Naive B cell (primary cell): ENCODE data around the gene NRG3. TPM values are rescaled to one million over a fixed set of nuclear protein-coding genes. Genes with fewer than 3 reads are reported as not detected.

Source experiments
- ATAC-seq, 2 donors: fragments of 150-1000 bp; cut with Tn5 transposase; 2 replicates each; pipeline ENCODE4 v1.10.0; 2021; ENCODE audit warnings: low read depth in 2 of 2, mild to moderate bottlenecking in 2 of 2, moderate library complexity in 2 of 2
- DNase-seq: peaks from one replicate; pipeline ENCODE4 v3.0.0; 2022
- H3K27ac Mint-ChIP-seq, 6 donors: one replicate each; pipeline ENCODE4 v1.8.0; 2020 to 2022; ENCODE audit warnings: mild to moderate bottlenecking in 6 of 6, mixed read lengths in 6 of 6, moderate library complexity in 5 of 6, inconsistent platforms in 2 of 6
- H3K27me3 Mint-ChIP-seq, 3 donors: one replicate each; pipeline ENCODE4 v1.8.0; 2021 to 2022; ENCODE audit warnings: mixed read lengths in 3 of 3, mild to moderate bottlenecking in 1 of 3
- H3K36me3 Mint-ChIP-seq, 2 donors: one replicate each; pipeline ENCODE4 v1.8.0; 2020 to 2022; ENCODE audit warnings: mixed read lengths in 2 of 2, inconsistent platforms in 1 of 2, mild to moderate bottlenecking in 1 of 2
- H3K4me1 Mint-ChIP-seq, 3 donors: one replicate each; pipeline ENCODE4 v1.8.0; 2020 to 2022; ENCODE audit warnings: mixed read lengths in 3 of 3, inconsistent platforms in 1 of 3, mild to moderate bottlenecking in 1 of 3, moderate library complexity in 1 of 3
- H3K4me3 Mint-ChIP-seq, 8 donors: one replicate each; pipeline ENCODE4 v1.8.0; 2020 to 2022; ENCODE audit warnings: mild to moderate bottlenecking in 8 of 8, mixed read lengths in 8 of 8, moderate library complexity in 8 of 8, inconsistent platforms in 2 of 8
- H3K9me3 Mint-ChIP-seq, 7 donors: one replicate each; pipeline ENCODE4 v1.8.0; 2020 to 2022; ENCODE audit warnings: mixed read lengths in 7 of 7, mild to moderate bottlenecking in 5 of 7, inconsistent platforms in 2 of 7, moderate library complexity in 1 of 7
- polyA plus RNA-seq, 6 donors: library from polyadenylated mRNA; unstranded; fragments of 300-500 nt; fragmentation: Illumina TruSeq; gene quantifications; one replicate each; pipeline ENCODE4 v1.2.3, GENCODE V29; 2021; ENCODE audit warnings: low read depth in 6 of 6

The NRG3 gene
- polyA plus RNA-seq, 6 donors from 2014 or later, result not detected

DNA sequence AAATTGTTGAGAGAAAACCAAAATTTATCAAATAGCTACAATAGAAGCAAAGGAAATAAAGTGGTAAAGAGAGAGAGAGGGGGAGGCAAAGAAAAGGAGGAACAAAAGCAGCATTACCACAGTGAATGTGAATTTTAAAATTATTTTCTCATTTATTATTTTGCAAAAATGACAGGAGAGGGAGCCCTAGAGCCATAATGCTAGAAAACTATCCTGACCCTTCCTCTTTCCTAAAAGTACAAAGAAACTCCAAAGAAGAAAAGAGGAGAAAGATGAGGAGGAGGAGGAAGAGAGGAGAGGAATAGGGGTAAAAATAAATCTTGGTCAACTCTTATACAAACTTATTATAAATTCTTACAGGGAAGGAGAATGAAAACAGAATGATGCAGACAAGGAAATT is 921.5 kb downstream of the NRG3 start:
- no peak for DNase-seq
- peaks cover 0 to 3% (median 0%) of the 10 kb centered on the region in 7 donors for H3K9me3 Mint-ChIP-seq
- no peaks in the 10 kb centered on the region for H3K27me3 Mint-ChIP-seq
- no peaks in the 10 kb centered on the region for H3K36me3 Mint-ChIP-seq
- no peak overlapping the region for H3K4me3 Mint-ChIP-seq
- no peak overlapping the region for H3K27ac Mint-ChIP-seq
- no peak for ATAC-seq
- H3K4me1 Mint-ChIP-seq, result no peaks in the 10 kb centered on the region

DNA sequence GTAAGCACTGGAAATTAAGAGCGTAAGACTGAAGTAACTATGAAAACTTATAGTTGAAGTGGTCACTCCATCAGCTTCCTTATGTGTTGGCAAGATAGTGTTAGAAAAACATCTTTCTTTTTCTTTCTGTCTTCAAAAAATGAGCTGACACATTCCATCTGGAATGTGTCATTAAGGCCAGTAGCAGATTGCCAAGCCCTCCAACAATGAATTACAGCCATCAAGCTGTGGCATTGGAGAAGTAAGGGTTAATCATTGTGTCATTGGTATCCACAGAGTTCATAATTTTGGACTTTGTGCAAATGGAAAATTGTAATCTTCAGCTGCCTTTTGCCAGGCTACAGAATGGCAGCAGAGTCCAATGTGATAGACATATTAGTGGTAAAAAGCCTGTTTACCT is 926.3 kb downstream of the NRG3 start:
- Mint-ChIP-seq H3K4me1 (no peaks in the 10 kb centered on the region), H3K4me3 (no peak overlapping the region), H3K9me3 (peaks cover 0 to 3% (median 0%) of the 10 kb centered on the region in 7 donors), H3K36me3 (no peaks in the 10 kb centered on the region), H3K27ac (no peak overlapping the region), H3K27me3 (no peaks in the 10 kb centered on the region)
- no peak for ATAC-seq
- no peak for DNase-seq

DNA sequence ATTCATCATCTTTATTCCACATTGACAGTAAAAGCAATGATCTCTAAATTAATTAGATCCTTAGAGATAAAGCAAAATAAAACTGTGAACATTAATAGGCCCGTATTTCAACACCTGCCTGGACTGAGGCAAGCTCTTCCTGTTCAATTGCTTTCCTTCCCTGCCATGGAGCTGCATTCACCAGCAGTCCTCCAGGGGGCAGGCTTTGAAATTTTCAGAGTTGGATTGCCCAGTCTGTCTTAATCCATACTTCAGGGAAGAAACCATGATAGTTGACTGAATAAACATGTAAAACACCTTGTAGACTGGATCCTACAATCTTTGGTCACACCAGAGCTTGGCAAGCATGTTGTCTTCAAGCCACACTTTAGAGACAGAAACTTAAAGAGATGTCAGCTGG is 936.6 kb downstream of the NRG3 start:
- no peak for DNase-seq
- H3K27me3 Mint-ChIP-seq, result no peaks in the 10 kb centered on the region
- H3K36me3 Mint-ChIP-seq, result no peaks in the 10 kb centered on the region
- H3K4me1 Mint-ChIP-seq, result no peaks in the 10 kb centered on the region
- no peak overlapping the region for H3K27ac Mint-ChIP-seq
- ATAC-seq, result no peak
- H3K9me3 Mint-ChIP-seq, result peaks cover 0 to 3% (median 0%) of the 10 kb centered on the region in 7 donors
- H3K4me3 Mint-ChIP-seq, result no peak overlapping the region

DNA sequence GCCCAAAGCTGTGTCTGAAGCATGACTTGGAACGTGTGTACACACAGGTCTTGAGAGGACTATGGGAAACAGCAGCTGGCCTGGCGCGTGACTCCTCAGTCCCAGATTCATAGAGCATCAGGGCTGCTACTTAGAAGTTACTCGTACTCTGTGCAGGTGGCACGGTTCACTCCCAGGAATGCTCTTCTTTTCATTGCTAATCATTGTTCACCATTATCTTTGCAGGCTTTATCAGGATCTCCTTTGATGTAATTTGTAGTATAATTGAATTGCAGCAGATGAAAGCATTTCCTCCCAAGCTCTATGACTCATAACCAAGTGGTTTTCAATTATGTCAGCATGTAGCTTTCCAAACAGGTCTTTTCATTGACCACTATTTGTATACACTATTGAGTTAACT is 938.9 kb downstream of the NRG3 start:
- Mint-ChIP-seq H3K9me3 (peaks cover 0 to 3% (median 0%) of the 10 kb centered on the region in 7 donors), H3K27ac (no peak overlapping the region), H3K27me3 (no peaks in the 10 kb centered on the region), H3K4me1 (no peaks in the 10 kb centered on the region), H3K4me3 (no peak overlapping the region), H3K36me3 (no peaks in the 10 kb centered on the region)
- no peak for ATAC-seq
- no peak for DNase-seq

DNA sequence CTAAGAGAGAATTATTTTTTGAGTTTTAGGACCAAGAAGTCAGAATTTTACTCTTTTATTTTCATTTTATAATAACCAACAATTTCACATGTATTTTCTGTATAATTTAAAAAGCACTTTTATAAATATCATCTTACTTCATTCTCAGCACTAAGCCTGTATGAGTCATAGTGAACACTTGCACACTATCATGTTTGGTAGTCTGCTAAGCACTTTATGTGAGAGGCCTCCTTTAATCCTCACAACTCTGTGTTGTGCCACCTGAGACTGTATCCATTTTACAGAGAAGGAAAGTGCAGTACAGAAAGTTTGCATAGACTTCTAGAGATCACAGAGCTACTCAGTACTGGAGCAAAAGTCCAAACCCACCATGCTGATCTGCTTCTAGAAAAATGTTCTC is 939.6 kb downstream of the NRG3 start:
- ATAC-seq (no peak), DNase-seq (no peak)
- Mint-ChIP-seq H3K4me1 (no peaks in the 10 kb centered on the region), H3K27me3 (no peaks in the 10 kb centered on the region), H3K4me3 (no peak overlapping the region), H3K9me3 (peaks cover 0 to 3% (median 0%) of the 10 kb centered on the region in 7 donors), H3K27ac (no peak overlapping the region), H3K36me3 (no peaks in the 10 kb centered on the region)

DNA sequence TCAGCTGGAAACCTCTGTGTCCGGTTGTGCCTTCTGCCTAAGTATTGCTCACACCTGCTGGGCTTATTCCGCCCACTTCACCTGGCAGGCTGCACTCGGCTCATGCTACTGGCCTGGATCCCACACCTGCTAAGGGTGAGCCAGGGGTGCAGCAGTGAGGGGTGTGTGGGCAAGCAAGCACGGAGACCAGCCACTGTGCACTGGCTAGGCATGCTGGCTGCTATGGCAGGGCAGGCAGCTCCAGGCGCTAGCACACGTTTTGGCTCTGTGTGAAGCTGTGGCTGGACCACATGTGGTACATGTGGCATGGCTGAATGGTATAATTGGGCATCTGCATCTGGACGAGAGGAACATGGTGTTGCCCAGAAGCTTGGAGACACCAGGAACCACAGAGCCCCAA is 940.7 kb downstream of the NRG3 start:
- no peak overlapping the region for H3K27ac Mint-ChIP-seq
- no peaks in the 10 kb centered on the region for H3K36me3 Mint-ChIP-seq
- peaks cover 0 to 3% (median 0%) of the 10 kb centered on the region in 7 donors for H3K9me3 Mint-ChIP-seq
- ATAC-seq (no peak), DNase-seq (no peak)
- H3K4me3 Mint-ChIP-seq, result no peak overlapping the region
- no peaks in the 10 kb centered on the region for H3K27me3 Mint-ChIP-seq
- no peaks in the 10 kb centered on the region for H3K4me1 Mint-ChIP-seq

DNA sequence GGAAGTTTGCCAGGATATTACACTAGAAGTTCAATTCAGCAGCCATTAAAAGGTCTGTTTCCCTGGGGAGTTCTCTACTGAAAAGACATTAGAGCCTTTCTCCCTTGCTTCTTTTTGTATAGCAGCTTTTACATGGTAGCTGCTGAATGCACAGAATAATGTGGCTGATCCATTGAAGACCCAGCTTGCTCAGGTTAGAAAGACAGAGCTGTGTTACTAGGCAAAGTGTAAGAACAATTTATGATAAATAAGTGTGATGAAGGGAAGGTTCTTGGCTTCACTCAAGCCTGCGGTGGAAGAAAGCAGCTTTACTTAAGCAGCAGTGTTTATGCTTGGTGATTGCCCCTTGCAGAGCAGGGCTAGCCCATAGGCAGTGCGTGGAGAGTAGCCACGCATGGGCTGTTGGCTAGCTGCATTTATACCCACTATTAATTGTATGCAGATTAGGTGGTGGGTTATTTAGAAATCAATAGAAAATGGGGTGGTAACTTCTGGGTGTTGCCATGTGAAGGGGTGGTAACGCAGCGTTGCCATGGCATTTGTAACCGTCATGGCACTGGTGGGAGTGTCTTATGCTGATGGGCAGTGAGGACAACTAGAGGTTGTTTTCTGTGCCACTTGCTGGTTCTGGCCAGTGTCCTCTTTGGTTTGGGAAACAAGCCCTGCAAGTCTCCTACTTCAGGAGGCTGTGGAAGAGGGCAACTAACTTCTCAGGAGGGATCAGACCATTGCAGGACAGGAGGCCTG is 942.9 kb downstream of the NRG3 start:
- no peaks in the 10 kb centered on the region for H3K27me3 Mint-ChIP-seq
- no peak overlapping the region for H3K4me3 Mint-ChIP-seq
- DNase-seq (no peak), ATAC-seq (no peak)
- H3K4me1 Mint-ChIP-seq, result no peaks in the 10 kb centered on the region
- peaks cover 0 to 8% (median 0%) of the 10 kb centered on the region in 7 donors for H3K9me3 Mint-ChIP-seq
- no peaks in the 10 kb centered on the region for H3K36me3 Mint-ChIP-seq
- no peak overlapping the region for H3K27ac Mint-ChIP-seq

DNA sequence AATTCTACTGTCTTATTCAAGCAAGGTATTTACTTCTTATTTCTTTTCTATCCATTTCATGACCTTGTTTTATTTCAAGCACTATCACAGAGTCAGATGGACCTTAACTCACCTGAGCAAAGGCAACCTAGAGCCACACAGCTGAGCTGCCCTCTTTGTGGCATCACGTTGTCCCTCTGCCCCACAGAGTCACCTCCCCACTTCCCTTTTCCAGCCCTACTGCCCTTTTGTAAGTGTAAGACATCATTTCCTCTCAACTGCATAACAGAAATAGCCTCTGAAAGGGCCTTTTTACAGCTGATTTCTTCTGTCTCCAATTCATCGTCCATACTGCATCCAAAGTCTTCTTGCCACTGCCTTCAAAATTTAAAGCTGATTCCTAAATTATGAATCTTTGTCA is 946.0 kb downstream of the NRG3 start:
- Mint-ChIP-seq H3K36me3 (no peaks in the 10 kb centered on the region), H3K9me3 (peaks cover 0 to 5% (median 0%) of the 10 kb centered on the region in 7 donors), H3K4me1 (no peaks in the 10 kb centered on the region), H3K27ac (no peak overlapping the region), H3K27me3 (no peaks in the 10 kb centered on the region), H3K4me3 (no peak overlapping the region)
- ATAC-seq (no peak), DNase-seq (no peak)

DNA sequence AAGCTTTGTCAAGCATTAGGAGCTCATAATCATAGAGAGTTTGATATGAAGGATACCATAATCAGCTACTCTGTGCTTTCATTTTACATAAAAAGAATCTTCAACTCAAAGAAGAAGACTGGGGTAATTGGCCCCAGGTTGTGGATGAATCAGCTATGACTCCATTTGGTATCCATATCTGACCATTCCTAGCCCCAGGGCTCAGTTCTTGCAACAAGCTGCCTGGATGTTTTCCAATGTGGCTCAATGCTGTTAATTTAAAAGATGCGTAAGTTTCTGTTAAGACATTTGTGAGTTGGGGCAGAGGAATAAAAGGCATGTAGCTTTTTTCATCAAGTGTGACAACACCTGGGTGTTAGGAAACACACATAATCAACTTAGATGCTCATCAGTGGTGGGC is 951.1 kb downstream of the NRG3 start:
- Mint-ChIP-seq H3K4me3 (no peak overlapping the region), H3K9me3 (peaks cover 0 to 4% (median 0%) of the 10 kb centered on the region in 7 donors), H3K27ac (no peak overlapping the region), H3K27me3 (no peaks in the 10 kb centered on the region), H3K36me3 (no peaks in the 10 kb centered on the region), H3K4me1 (no peaks in the 10 kb centered on the region)
- DNase-seq (no peak), ATAC-seq (no peak)

DNA sequence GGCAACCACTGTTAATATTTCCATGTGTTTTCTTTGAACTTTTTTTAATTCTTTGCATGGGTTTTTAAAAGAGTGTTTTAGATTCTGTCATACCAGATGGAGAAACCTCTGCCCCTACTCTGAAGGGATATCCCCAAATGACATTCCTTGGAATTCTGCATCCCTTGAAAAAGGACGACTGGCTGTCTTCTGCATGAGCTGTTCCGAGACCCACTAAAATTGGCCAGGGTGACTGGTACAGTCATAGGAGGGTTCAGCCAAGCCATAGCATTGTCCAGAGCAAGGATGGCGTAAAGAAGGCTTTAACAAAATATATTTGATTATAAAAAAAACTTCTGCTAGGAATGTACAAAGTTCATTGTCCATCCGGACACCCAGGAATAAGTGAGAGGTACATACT is 952.9 kb downstream of the NRG3 start:
- Mint-ChIP-seq H3K27me3 (no peaks in the 10 kb centered on the region), H3K27ac (no peak overlapping the region), H3K4me1 (no peaks in the 10 kb centered on the region), H3K4me3 (no peak overlapping the region), H3K36me3 (no peaks in the 10 kb centered on the region), H3K9me3 (peaks cover 0 to 3% (median 0%) of the 10 kb centered on the region in 7 donors)
- no peak for DNase-seq
- no peak for ATAC-seq

DNA sequence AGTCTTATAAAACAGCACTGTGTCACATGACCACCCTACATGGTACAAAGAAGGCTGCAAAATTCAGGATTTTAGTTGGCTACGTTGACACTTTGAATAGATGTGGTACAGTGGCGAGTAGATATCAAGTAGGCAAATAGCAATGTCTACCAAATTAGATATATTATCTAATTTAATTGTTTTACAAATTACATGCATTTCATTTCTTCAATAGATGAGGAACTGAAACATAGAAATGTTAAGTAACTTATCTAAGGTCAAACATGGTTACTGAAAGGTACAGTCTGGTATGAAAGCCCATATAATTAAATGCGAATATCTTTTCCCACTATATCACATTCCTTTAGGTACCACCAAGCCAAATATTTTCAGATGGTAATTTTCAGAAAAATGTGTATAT is 972.2 kb downstream of the NRG3 start:
- no peaks in the 10 kb centered on the region for H3K36me3 Mint-ChIP-seq

DNA sequence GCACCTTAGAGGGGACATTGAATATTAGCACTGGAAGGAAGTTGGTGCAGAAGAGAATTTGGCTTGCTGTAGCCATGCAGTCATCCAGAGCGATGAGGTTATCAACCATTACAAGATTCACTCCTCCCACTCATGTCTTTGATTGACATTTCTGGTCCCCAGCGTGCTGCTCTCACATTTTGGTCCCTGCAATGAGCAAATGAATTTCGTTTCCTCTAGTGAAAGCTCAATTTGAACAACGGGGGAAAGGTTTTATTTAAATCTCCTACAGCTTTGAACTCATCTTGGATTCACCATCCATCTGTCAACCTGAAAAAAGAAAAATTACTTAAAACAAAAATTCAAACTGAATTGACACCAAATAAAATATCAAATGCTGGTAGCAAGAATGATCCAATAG is 975.2 kb downstream of the NRG3 start:
- no peaks in the 10 kb centered on the region for H3K36me3 Mint-ChIP-seq
- H3K27ac Mint-ChIP-seq, result no peak overlapping the region
- H3K4me3 Mint-ChIP-seq, result no peak overlapping the region
- peaks cover 4 to 16% (median 7%) of the 10 kb centered on the region in 7 donors for H3K9me3 Mint-ChIP-seq
- DNase-seq, result no peak
- H3K27me3 Mint-ChIP-seq, result no peaks in the 10 kb centered on the region
- no peak for ATAC-seq
- no peaks in the 10 kb centered on the region for H3K4me1 Mint-ChIP-seq

More for the DNA sequence above, 972.2 kb downstream of the NRG3 start:
- H3K27ac Mint-ChIP-seq, result no peak overlapping the region
- no peaks in the 10 kb centered on the region for H3K4me1 Mint-ChIP-seq
- ATAC-seq (no peak), DNase-seq (no peak)
- H3K4me3 Mint-ChIP-seq, result no peak overlapping the region
- no peaks in the 10 kb centered on the region for H3K27me3 Mint-ChIP-seq
- H3K9me3 Mint-ChIP-seq, result peaks cover 4 to 12% (median 5%) of the 10 kb centered on the region in 7 donors

DNA sequence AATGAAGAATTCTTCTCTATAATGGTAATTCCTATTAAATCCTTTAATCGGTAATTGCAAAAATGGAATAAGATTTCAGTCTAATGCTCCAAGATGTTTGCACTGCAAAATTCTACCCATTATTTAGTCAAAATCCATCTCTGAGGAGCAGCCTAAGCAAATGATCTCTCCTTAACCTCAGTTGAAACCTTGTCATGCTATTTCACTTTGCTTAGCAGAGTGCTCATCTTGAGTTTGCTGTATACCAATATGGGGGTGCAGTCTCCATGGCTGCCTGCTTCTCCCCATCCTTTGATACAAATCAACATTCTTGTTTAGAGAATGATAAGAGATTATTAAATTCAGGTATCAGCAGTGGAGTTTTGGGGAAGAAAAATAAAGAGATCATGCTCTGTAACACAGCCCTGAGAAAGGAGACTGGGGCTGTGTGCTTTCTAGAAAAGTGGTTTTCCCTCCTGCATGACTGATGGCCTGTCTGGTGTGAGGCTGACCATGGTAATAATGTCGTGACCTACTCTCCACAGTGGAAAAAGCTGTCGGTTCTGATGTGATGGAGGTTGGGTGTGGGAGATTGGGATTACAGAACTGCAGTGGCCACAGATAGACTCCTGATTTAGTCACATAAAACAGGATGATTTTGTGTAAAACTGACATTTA is 982.1 kb downstream of the NRG3 start:
- no peak overlapping the region for H3K4me3 Mint-ChIP-seq
- H3K27me3 Mint-ChIP-seq, result no peaks in the 10 kb centered on the region
- no peak overlapping the region for H3K27ac Mint-ChIP-seq
- H3K4me1 Mint-ChIP-seq, result no peaks in the 10 kb centered on the region
- no peaks in the 10 kb centered on the region for H3K36me3 Mint-ChIP-seq
- no peak for DNase-seq
- peaks cover 0 to 16% (median 5%) of the 10 kb centered on the region in 7 donors for H3K9me3 Mint-ChIP-seq
- no peak for ATAC-seq

DNA sequence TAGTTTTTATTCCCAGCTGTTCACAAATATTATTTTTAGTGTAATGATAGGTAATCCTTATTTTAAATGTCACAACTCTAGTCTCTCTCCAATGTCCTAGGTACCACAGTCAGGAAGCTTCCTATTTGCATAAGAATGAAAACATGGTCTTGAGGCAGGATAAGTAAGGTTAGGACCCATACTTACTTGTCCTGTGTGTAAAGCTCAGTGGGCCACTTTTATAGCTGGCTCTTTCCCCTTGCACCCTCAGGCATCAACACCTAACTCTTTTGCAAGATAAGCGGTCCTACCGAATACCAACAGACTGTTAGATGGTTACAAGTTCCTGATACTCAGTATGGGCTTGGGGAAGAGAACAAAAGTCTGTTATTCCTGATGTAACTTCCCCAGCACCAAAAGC is 986.9 kb downstream of the NRG3 start:
- no peaks in the 10 kb centered on the region for H3K4me1 Mint-ChIP-seq
- ATAC-seq (no peak), DNase-seq (no peak)
- no peak overlapping the region for H3K27ac Mint-ChIP-seq
- no peaks in the 10 kb centered on the region for H3K36me3 Mint-ChIP-seq
- H3K4me3 Mint-ChIP-seq, result no peak overlapping the region
- H3K9me3 Mint-ChIP-seq, result peaks cover 0 to 17% (median 3%) of the 10 kb centered on the region in 7 donors
- no peaks in the 10 kb centered on the region for H3K27me3 Mint-ChIP-seq
